ENCODE results near the gene RABGAP1L.

GRCh38 chr1:174954073-174954460 lies 794.7 kb downstream of the RABGAP1L start:
- no peak for TF ChIP-seq CTCF (conservative IDR thresholded peaks at IDR 0.05; ENCODE audit: low read length)
- TF ChIP-seq EZH2phosphoT487 (IDR thresholded peaks at IDR 0.05; ENCODE audit: borderline replicate concordance, low read depth, low read length): no peak

Measured in OCI-LY7 (cell line).